Karpas-422 (cell line): ENCODE results near the gene MAP3K14. TPM values are rescaled to one million over a fixed set of nuclear protein-coding genes. Genes with fewer than 3 reads are reported as not detected.

Source experiments
- DNase-seq: peaks from one replicate; pipeline ENCODE4 v3.0.0-alpha.2; 2015
- H2AFZ ChIP-seq: fragments of 200-600 bp; sonication (generic); 2 replicates; pipeline ENCODE4 v1.6.1; 2014; ENCODE audit warnings: antibody characterized with exemption, low read length, mixed read lengths
- H3K27ac ChIP-seq: fragments of 200-600 bp; sonication (generic); 2 replicates; pipeline ENCODE4 v1.5.1; 2014; ENCODE audit warnings: mild to moderate bottlenecking, low read length, moderate library complexity
- H3K27me3 ChIP-seq: fragments of 200-600 bp; sonication (generic); 2 replicates; pipeline ENCODE4 v1.6.1; 2014; ENCODE audit warnings: low read length, mixed read lengths
- H3K36me3 ChIP-seq: fragments of 200-600 bp; sonication (generic); 2 replicates; pipeline ENCODE4 v1.6.1; 2014; ENCODE audit warnings: low read length, mixed read lengths; ENCODE audit not compliant: insufficient read depth
- H3K4me1 ChIP-seq: fragments of 200-600 bp; sonication (generic); 2 replicates; pipeline ENCODE4 v1.6.1; 2014; ENCODE audit warnings: mild to moderate bottlenecking, low read length, mixed read lengths
- H3K4me2 ChIP-seq: fragments of 200-600 bp; sonication (generic); 2 replicates; pipeline ENCODE4 v1.6.1; 2014; ENCODE audit warnings: low read length, low read depth, mild to moderate bottlenecking; ENCODE audit not compliant: poor library complexity, severe bottlenecking
- H3K4me3 ChIP-seq: fragments of 200-600 bp; sonication (generic); 2 replicates; pipeline ENCODE4 v1.5.1; 2014; ENCODE audit warnings: mild to moderate bottlenecking, antibody characterized with exemption, low read length, mixed read lengths
- H3K79me2 ChIP-seq: fragments of 200-600 bp; sonication (generic); 2 replicates; pipeline ENCODE4 v1.6.1; 2014; ENCODE audit warnings: mild to moderate bottlenecking, low read length, mixed read lengths
- H3K9ac ChIP-seq: fragments of 200-600 bp; sonication (generic); 2 replicates; pipeline ENCODE4 v1.6.0; 2014; ENCODE audit warnings: low read length
- H3K9me2 ChIP-seq: fragments of 200-600 bp; sonication (generic), shearing (Covaris generic); replicated peaks from 2 replicates; pipeline ENCODE4 v1.6.0; 2014; ENCODE audit warnings: mild to moderate bottlenecking, low read length, moderate library complexity; ENCODE audit not compliant: insufficient read depth
- H3K9me3 ChIP-seq: fragments of 300-700, 200-600 bp; sonication (generic); 2 replicates; pipeline ENCODE4 v1.6.1; 2014; ENCODE audit warnings: low read length, mixed read lengths
- H4K20me1 ChIP-seq: fragments of 200-600 bp; sonication (generic); 2 replicates; pipeline ENCODE4 v1.6.1; 2014; ENCODE audit warnings: mild to moderate bottlenecking, antibody characterized with exemption, low read length, low read depth; ENCODE audit not compliant: insufficient read depth
- total RNA-seq: library from RNA; depleted of rRNA; stranded (reverse); fragments of >200 nt; shearing (Covaris generic); gene quantifications from 2 replicates; pipeline ENCODE4 v1.2.3, GENCODE V29; 2014; ENCODE audit warnings: low replicate concordance

The MAP3K14 gene
- total RNA-seq, 1 experiment from 2014 or later: 7.6 TPM

- H2AFZ ChIP-seq: no peak overlapping the region
- DNase-seq: no peak
These were observed 18.2 kb upstream of the MAP3K14 start for GRCh38 chr17:45334701-45335677.

DNA sequence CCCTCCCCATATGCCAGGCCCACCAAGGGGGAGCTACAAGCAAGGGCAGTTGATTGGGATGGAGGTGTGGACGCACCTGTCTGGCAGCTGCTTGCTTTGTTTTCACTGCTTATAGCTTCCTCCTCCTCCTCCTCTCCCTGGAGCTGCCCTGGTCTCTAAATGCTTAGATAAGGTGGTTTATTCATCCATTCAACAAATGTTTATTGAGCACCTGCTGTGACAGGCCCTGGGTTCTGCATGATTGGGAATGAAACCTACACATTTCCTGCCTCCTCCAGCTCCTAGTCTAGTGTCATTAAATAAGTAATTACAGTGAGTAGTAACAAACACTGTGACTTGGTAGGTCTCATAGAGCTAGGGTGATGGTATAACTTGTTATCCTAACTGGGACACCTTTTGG, 17.4 kb upstream of the MAP3K14 start:
- no peaks in the 10 kb centered on the region for H3K9me2 ChIP-seq
- no peak overlapping the region for H3K27ac ChIP-seq
- peaks cover 6% of the 10 kb centered on the region for H3K4me1 ChIP-seq
- H4K20me1 ChIP-seq: no peaks in the 10 kb centered on the region
- no peak overlapping the region for H3K9ac ChIP-seq
- no peak overlapping the region for H2AFZ ChIP-seq
- no peaks in the 10 kb centered on the region for H3K9me3 ChIP-seq
- H3K36me3 ChIP-seq: no peaks in the 10 kb centered on the region
- H3K4me2 ChIP-seq: no peak overlapping the region
- H3K79me2 ChIP-seq: no peaks in the 10 kb centered on the region
- H3K4me3 ChIP-seq: no peak overlapping the region
- DNase-seq: no peak
- no peaks in the 10 kb centered on the region for H3K27me3 ChIP-seq

More at GRCh38 chr17:45334701-45335677, 18.2 kb upstream of the MAP3K14 start:
- Histone ChIP-seq H3K9me3 (no peaks in the 10 kb centered on the region), H3K4me3 (no peak overlapping the region), H3K9me2 (no peaks in the 10 kb centered on the region), H3K4me2 (no peak overlapping the region), H3K4me1 (no peaks in the 10 kb centered on the region), H3K79me2 (no peaks in the 10 kb centered on the region), H4K20me1 (no peaks in the 10 kb centered on the region), H3K27me3 (no peaks in the 10 kb centered on the region), H3K9ac (no peak overlapping the region), H3K27ac (no peak overlapping the region), H3K36me3 (no peaks in the 10 kb centered on the region)

DNA sequence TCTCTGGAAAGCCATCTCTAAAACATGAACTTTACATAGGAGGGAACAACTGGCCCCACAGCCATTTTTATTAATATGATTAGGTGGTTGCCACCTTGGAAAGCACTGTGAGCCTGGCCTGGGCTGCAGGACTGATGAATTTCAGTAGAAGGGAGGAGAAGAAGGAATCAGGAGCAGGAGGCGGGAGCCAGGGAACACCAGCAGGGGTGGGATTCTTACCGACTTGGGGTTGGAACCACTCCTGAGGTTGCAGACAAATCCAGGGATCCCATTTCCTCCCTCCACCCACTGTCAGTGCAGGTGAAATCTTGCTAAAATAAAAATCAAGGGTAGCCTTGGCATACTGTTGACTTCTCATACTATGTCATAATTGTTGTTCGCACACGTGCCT, 16.9 kb upstream of the MAP3K14 start:
- Histone ChIP-seq H3K79me2 (no peaks in the 10 kb centered on the region), H3K36me3 (no peaks in the 10 kb centered on the region), H3K4me1 (peaks cover 10% of the 10 kb centered on the region), H3K9me3 (no peaks in the 10 kb centered on the region), H4K20me1 (no peaks in the 10 kb centered on the region), H3K4me2 (no peak overlapping the region), H3K27ac (no peak overlapping the region), H3K9me2 (no peaks in the 10 kb centered on the region), H2AFZ (no peak overlapping the region), H3K27me3 (no peaks in the 10 kb centered on the region), H3K4me3 (no peak overlapping the region), H3K9ac (no peak overlapping the region)
- DNase-seq: no peak

DNA sequence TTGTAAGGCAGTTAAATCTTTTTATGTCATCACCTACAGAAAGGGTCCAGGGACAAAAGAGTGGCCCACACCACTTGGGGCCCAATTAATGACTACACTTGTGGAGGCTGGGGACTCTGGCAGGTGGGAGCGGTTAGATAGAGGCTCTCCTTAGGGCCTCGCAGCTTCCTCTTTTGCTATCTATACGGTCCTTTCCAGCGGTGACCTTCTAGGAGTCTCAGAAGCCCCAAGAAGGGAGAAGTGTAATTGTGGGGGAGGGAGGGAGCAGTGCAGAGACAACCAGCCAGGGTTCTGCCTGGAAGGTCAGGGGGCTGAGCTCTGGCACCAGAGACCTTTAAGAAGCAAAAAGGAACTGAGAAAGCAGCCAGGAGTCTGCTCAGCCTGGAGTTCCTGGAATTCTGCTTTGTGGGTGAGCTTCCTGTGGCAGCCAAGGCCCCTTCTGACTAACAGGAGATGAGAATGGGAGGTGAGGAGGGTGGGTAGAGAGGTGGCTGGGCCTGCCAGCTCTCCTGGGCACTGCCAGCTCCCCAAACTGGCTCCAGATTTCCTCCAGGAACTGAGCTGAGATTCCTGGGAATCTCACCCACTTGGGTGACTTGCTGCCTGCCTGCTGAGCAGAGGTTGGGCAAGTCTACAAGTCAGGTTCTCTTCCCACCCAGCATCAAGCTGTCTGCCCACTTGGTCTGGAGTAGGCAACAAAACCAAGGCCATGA, 16.3 kb upstream of the MAP3K14 start:
- H3K4me1 ChIP-seq: peaks cover 10% of the 10 kb centered on the region
- no peak for DNase-seq
- H3K4me2 ChIP-seq: no peak overlapping the region
- no peak overlapping the region for H2AFZ ChIP-seq
- no peaks in the 10 kb centered on the region for H3K9me2 ChIP-seq
- H3K79me2 ChIP-seq: no peaks in the 10 kb centered on the region
- H3K9ac ChIP-seq: no peak overlapping the region
- H3K4me3 ChIP-seq: no peak overlapping the region
- no peak overlapping the region for H3K27ac ChIP-seq
- no peaks in the 10 kb centered on the region for H3K36me3 ChIP-seq
- H3K27me3 ChIP-seq: no peaks in the 10 kb centered on the region
- no peaks in the 10 kb centered on the region for H3K9me3 ChIP-seq
- H4K20me1 ChIP-seq: no peaks in the 10 kb centered on the region

GRCh38 chr17:45332505-45332904, 15.7 kb upstream of the MAP3K14 start:
- H2AFZ ChIP-seq: no peak overlapping the region
- peaks cover 10% of the 10 kb centered on the region for H3K4me1 ChIP-seq
- no peak overlapping the region for H3K9ac ChIP-seq
- H3K27ac ChIP-seq: no peak overlapping the region
- H3K36me3 ChIP-seq: no peaks in the 10 kb centered on the region
- DNase-seq: no peak
- H4K20me1 ChIP-seq: no peaks in the 10 kb centered on the region
- no peaks in the 10 kb centered on the region for H3K27me3 ChIP-seq
- H3K9me3 ChIP-seq: no peaks in the 10 kb centered on the region
- no peaks in the 10 kb centered on the region for H3K9me2 ChIP-seq
- no peak overlapping the region for H3K4me2 ChIP-seq
- H3K79me2 ChIP-seq: no peaks in the 10 kb centered on the region
- no peak overlapping the region for H3K4me3 ChIP-seq

DNA sequence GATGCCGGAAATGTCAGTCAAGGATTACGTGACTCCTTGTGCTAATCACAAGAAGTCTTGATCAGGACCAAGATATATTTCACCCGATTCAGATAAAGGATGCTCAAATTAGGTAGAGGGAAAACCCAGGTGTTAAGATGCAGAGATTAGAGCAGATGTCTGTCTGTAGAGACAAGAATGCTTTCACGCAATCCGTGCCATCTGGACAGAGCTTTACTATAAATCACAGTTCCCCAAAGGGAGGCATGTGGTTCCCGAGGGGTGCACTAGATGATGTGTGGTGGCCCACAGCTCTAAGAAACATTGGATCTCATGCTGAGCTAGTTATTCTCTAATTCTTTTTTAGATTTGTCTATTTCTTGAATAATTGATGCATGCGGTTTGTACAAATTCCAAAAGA, 9.8 kb upstream of the MAP3K14 start:
- no peak overlapping the region for H3K4me2 ChIP-seq

GRCh38 chr17:45325810-45326209, 9.0 kb upstream of the MAP3K14 start:
- H3K27ac ChIP-seq: no peak overlapping the region
- no peak for DNase-seq
- no peak overlapping the region for H3K4me3 ChIP-seq
- H3K79me2 ChIP-seq: no peaks in the 10 kb centered on the region
- no peaks in the 10 kb centered on the region for H3K9me2 ChIP-seq
- H3K4me1 ChIP-seq: peaks cover 15% of the 10 kb centered on the region
- H3K9me3 ChIP-seq: no peaks in the 10 kb centered on the region
- no peaks in the 10 kb centered on the region for H4K20me1 ChIP-seq
- H3K27me3 ChIP-seq: no peaks in the 10 kb centered on the region
- no peaks in the 10 kb centered on the region for H3K36me3 ChIP-seq
- H3K4me2 ChIP-seq: no peak overlapping the region
- no peak overlapping the region for H3K9ac ChIP-seq
- H2AFZ ChIP-seq: no peak overlapping the region

More for the DNA sequence above, 9.8 kb upstream of the MAP3K14 start:
- H3K36me3 ChIP-seq: no peaks in the 10 kb centered on the region
- H2AFZ ChIP-seq: no peak overlapping the region
- H3K9me3 ChIP-seq: no peaks in the 10 kb centered on the region
- no peak overlapping the region for H3K4me3 ChIP-seq
- H3K9me2 ChIP-seq: no peaks in the 10 kb centered on the region
- H3K79me2 ChIP-seq: no peaks in the 10 kb centered on the region
- no peak overlapping the region for H3K9ac ChIP-seq
- peak; percentile 58 for DNase-seq
- no peaks in the 10 kb centered on the region for H3K27me3 ChIP-seq
- H4K20me1 ChIP-seq: no peaks in the 10 kb centered on the region
- peaks cover 15% of the 10 kb centered on the region for H3K4me1 ChIP-seq
- no peak overlapping the region for H3K27ac ChIP-seq

- Histone ChIP-seq H3K79me2 (no peaks in the 10 kb centered on the region), H3K4me2 (no peak overlapping the region), H3K4me3 (no peak overlapping the region), H3K9me2 (no peaks in the 10 kb centered on the region), H3K4me1 (peaks cover 10% of the 10 kb centered on the region), H3K36me3 (no peaks in the 10 kb centered on the region), H2AFZ (no peak overlapping the region), H3K9me3 (no peaks in the 10 kb centered on the region), H3K27ac (no peak overlapping the region), H3K9ac (no peak overlapping the region), H4K20me1 (no peaks in the 10 kb centered on the region), H3K27me3 (no peaks in the 10 kb centered on the region)
- DNase-seq: no peak
These were observed 7.5 kb upstream of the MAP3K14 start for GRCh38 chr17:45324336-45324735.
